WTC11 (cell line): Measurements from ENCODE around the gene CBX2. TPM values are rescaled to one million over a fixed set of nuclear protein-coding genes. Genes with fewer than 3 reads are reported as not detected.

ENCODE experiments used
- ATAC-seq: fragments of 200-7000 bp; cut with Tn5 transposase; 2 replicates; pipeline ENCODE4 v1.10.0; 2021; ENCODE audit warnings: mild to moderate bottlenecking, moderate library complexity
- CTCF ChIA-PET: fragments of 300-600 bp; sonication (Branson Sonifier 250); formaldehyde crosslinking; loops from one replicate; lab custom pipeline; 2021; ENCODE audit warnings: antibody characterized with exemption; lab: Charles Lee
- POLR2A ChIA-PET: fragments of 350-600 bp; sonication (Branson Sonifier 250); formaldehyde crosslinking; loops from one replicate; lab custom pipeline; 2021; ENCODE audit warnings: antibody characterized with exemption; lab: Charles Lee
- DNase-seq: peaks from one replicate; pipeline ENCODE4 v3.0.0; 2021; ENCODE audit warnings: low spot score
- H3K27ac Mint-ChIP-seq: 2 replicates; pipeline ENCODE4 v1.8.0; 2021; ENCODE audit warnings: mixed read lengths
- H3K27me3 Mint-ChIP-seq: 2 replicates; pipeline ENCODE4 v1.8.0; 2021; ENCODE audit warnings: low read depth, mild to moderate bottlenecking, moderate library complexity, mixed read lengths
- H3K36me3 Mint-ChIP-seq: 2 replicates; pipeline ENCODE4 v1.8.0; 2021; ENCODE audit warnings: mixed read lengths
- H3K4me1 Mint-ChIP-seq: 2 replicates; pipeline ENCODE4 v1.8.0; 2022; ENCODE audit warnings: mixed read lengths
- H3K4me3 Mint-ChIP-seq: 2 replicates; pipeline ENCODE4 v1.8.0; 2021; ENCODE audit warnings: mild to moderate bottlenecking, moderate library complexity, mixed read lengths
- H3K9me3 Mint-ChIP-seq: 2 replicates; pipeline ENCODE4 v1.8.0; 2021; ENCODE audit warnings: mixed read lengths
- ARID4B ChIP-seq: sonication (generic); formaldehyde crosslinking; IDR thresholded peaks from 2 replicates; pipeline ENCODE4 v1.8.0; 2023; ENCODE audit warnings: missing genetic modification reagents, mild to moderate bottlenecking, borderline replicate concordance
- CREM ChIP-seq: sonication (generic); formaldehyde crosslinking; IDR thresholded peaks from 2 replicates; pipeline ENCODE4 v1.8.1; 2022; ENCODE audit warnings: mild to moderate bottlenecking, missing genetic modification reagents, moderate library complexity
- NFYB ChIP-seq: sonication (generic); formaldehyde crosslinking; conservative IDR thresholded peaks from 2 replicates; pipeline ENCODE4 v1.8.0; 2022; ENCODE audit warnings: low read depth, missing genetic modification reagents
- NR3C1 ChIP-seq: sonication (generic); formaldehyde crosslinking; conservative IDR thresholded peaks from 2 replicates; pipeline ENCODE4 v1.8.1; 2023; ENCODE audit warnings: low read depth, mild to moderate bottlenecking, missing genetic modification reagents
- OVOL2 ChIP-seq: fragments of 250-450 bp; sonication (Bioruptor Pico); IDR thresholded peaks from 2 replicates; pipeline ENCODE4 v1.9.0; 2021; ENCODE audit warnings: mild to moderate bottlenecking, borderline replicate concordance
- PREB ChIP-seq: sonication (generic); formaldehyde crosslinking; IDR thresholded peaks from 2 replicates; pipeline ENCODE4 v1.8.1; 2022; ENCODE audit warnings: mild to moderate bottlenecking, missing genetic modification reagents, moderate library complexity, borderline replicate concordance
- RELA ChIP-seq: sonication (generic); formaldehyde crosslinking; IDR thresholded peaks from 2 replicates; pipeline ENCODE4 v1.8.1; 2022; ENCODE audit warnings: missing genetic modification reagents, mild to moderate bottlenecking, borderline replicate concordance
- SP1 ChIP-seq: sonication (generic); formaldehyde crosslinking; conservative IDR thresholded peaks from 2 replicates; pipeline ENCODE4 v1.8.1; 2022; ENCODE audit warnings: missing genetic modification reagents
- TEAD4 ChIP-seq: sonication (generic); formaldehyde crosslinking; IDR thresholded peaks from 2 replicates; pipeline ENCODE4 v1.8.0; 2022; ENCODE audit warnings: mild to moderate bottlenecking, missing genetic modification reagents
- USF1 ChIP-seq: sonication (generic); formaldehyde crosslinking; IDR thresholded peaks from 2 replicates; pipeline ENCODE4 v1.8.0; 2022; ENCODE audit warnings: mild to moderate bottlenecking, missing genetic modification reagents
- ZBTB21 ChIP-seq: sonication (generic); formaldehyde crosslinking; IDR thresholded peaks from 2 replicates; pipeline ENCODE4 v1.8.1; 2023; ENCODE audit warnings: mild to moderate bottlenecking, missing genetic modification reagents, borderline replicate concordance
- ZBTB43 ChIP-seq: sonication (generic); formaldehyde crosslinking; IDR thresholded peaks from 2 replicates; pipeline ENCODE4 v1.8.1; 2023; ENCODE audit warnings: mild to moderate bottlenecking, missing genetic modification reagents
- ZMAT4 ChIP-seq: fragments of 250-450 bp; sonication (Bioruptor Pico); IDR thresholded peaks from 2 replicates; pipeline ENCODE4 v1.9.0; 2021; ENCODE audit warnings: mild to moderate bottlenecking
- ZNF281 ChIP-seq: sonication (generic); formaldehyde crosslinking; IDR thresholded peaks from 2 replicates; pipeline ENCODE4 v1.8.0; 2023; ENCODE audit warnings: mild to moderate bottlenecking, missing genetic modification reagents
- ZSCAN18 ChIP-seq: fragments of 250-450 bp; sonication (Bioruptor Pico); IDR thresholded peaks from 2 replicates; pipeline ENCODE4 v2.1.2; 2022; ENCODE audit warnings: mild to moderate bottlenecking, moderate library complexity
- total RNA-seq: library from RNA; stranded (reverse); gene quantifications from 3 replicates; pipeline ENCODE4 v1.2.3, GENCODE V29; 2021

The CBX2 gene
- total RNA-seq, 1 experiment from 2014 or later: 85.5 TPM

GRCh38 chr17:79800325-79801155 is 22.6 kb downstream of the CBX2 start (continued):
- TF ChIP-seq OVOL2 (no peak), TEAD4 (CRISPR knock-in tag) (no peak), NFYB (CRISPR knock-in tag) (no peak)

GRCh38 chr17:79801156-79802038 is 23.4 kb downstream of the CBX2 start:
- TF ChIP-seq RELA (no peak), NR3C1 (CRISPR knock-in tag) (no peak), ZMAT4 (no peak), ZBTB21 (no peak), USF1 (no peak), CREM (CRISPR knock-in tag) (no peak), ZNF281 (CRISPR knock-in tag) (no peak), ZSCAN18 (CRISPR knock-in tag) (no peak), ZBTB43 (CRISPR knock-in tag) (no peak), PREB (CRISPR knock-in tag) (no peak), SP1 (no peak), ARID4B (CRISPR knock-in tag) (no peak)
- H3K9me3 Mint-ChIP-seq: no peaks in the 10 kb centered on the region
- ChIA-PET CTCF (interaction anchor here (0.7 to 9.2 kb wide), 12 partner anchors 7 to 164 kb away, joined by 3 to 119 read pairs (median 6); partner anchors contain the start of gene CBX4), POLR2A (interaction anchor here (0.5 to 1.8 kb wide), 4 partner anchors 9 to 55 kb away, joined by 3 to 5 read pairs (median 4); no protein-coding TSS in a partner anchor)
- ATAC-seq: no peak
- H3K27me3 Mint-ChIP-seq: peaks cover 94% of the 10 kb centered on the region
- H3K36me3 Mint-ChIP-seq: no peaks in the 10 kb centered on the region
- peak overlapping the region; percentile 37; the same call in 1 of the 2 replicates for H3K4me3 Mint-ChIP-seq
- peaks cover 57% of the 10 kb centered on the region for H3K4me1 Mint-ChIP-seq
- DNase-seq: peak; percentile 36
- H3K27ac Mint-ChIP-seq: no peak overlapping the region
